GM19240 (cell line): ENCODE data around the gene HOXA5.

Experiments
- DNase-seq: peaks from one replicate; pipeline ENCODE4 v3.0.0; 2011; ENCODE audit warnings: low spot score; ENCODE audit not compliant: insufficient read length

HOXA5 gene

GRCh38 chr7:27134392-27134791 is 9.1 kb downstream of the HOXA5 start:
- no peak for DNase-seq

DNA sequence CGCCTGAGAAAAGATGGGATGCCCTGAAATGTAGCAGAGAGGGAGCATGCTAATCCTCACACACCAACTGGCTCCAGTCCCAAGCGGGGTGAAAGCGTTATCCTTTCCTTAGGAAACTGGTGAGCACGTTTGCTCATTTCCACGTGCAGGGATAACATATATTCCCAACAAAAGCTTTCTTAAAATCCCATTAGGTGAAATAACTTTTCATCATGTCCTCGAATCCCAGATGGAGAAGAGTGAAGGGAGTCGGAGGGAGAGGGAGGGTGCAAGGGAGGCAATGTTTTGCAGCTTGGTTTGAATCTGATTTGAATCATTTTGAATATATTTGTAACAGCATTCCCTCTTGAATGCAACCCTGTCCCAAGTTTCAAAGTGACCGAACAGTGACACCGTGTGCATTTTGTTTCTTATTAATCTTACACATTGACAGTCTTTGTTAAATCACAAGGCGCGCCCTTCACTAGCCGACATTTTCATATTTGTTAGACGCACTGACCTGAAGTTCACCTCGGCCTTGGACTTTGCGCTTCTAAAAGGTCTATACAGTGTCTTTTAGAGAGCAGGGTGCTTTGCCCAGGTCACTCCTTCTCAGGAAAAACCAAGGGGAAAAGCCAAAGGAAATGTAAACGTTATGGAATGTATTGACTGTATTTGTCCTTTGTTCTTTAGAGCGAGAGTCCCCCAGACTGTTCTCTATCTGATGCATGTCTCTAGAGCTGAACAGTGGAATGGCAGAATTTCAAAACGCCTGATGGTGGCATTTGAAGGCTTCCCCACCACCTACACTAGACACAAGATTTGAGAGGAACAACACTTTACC is 9.9 kb downstream of the HOXA5 start:
- DNase-seq, result no peak

GRCh38 chr7:27132978-27133377 is 10.5 kb downstream of the HOXA5 start:
- no peak for DNase-seq

GRCh38 chr7:27132214-27132613 is 11.3 kb downstream of the HOXA5 start:
- DNase-seq, result no peak

- DNase-seq, result no peak
These were observed 12.1 kb downstream of the HOXA5 start for GRCh38 chr7:27131390-27131819.

GRCh38 chr7:27130540-27131389 is 12.7 kb downstream of the HOXA5 start, which contains the start of gene HOXA4:
Gene HOXA4, minus strand, starts transcription at chr7:27130757. Its CDS starts 24 bp downstream, at chr7:27130733.
- DNase-seq, result no peak

DNA sequence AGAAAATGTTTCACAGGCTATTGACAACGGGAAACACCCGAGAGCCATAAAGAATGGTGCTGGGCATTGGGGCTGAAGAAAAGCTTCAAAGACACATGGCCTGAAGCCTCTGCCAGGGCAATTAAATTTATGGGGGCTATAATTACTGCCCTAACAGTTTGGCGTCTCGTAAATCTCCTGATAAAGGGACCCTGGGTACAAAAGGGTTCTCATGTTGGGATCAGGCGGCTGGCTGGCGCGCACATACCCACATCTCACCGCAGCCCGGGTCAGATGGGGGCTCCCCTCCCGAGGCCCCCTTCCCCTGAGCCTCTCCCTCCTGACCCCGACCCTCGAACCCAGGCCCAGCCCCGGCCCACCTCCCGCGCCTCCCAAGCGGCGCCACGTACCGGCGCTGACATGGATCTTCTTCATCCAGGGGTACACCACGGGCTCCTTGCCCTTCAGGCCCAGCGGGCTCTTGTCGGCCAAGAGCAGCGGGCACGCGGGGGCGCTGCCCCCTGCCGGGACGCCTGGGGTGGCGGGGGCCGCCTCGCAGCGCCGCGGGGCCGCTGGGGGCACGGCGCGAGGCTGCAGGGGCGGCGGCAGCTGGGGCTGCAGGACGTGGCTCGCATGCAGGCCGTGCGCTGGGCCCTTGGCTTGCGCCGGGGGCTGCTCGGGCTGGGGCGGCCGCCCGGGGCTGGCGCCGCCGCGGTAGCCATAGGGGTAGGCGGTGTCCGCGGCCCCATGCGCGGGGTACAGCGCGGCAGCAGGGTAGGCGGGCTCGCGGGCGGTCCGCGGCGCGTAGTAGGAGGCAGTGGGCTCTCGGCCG is 13.5 kb downstream of the HOXA5 start:
- no peak for DNase-seq

- DNase-seq, result no peak
These were observed 14.4 kb downstream of the HOXA5 start for GRCh38 chr7:27128776-27129728.

DNA sequence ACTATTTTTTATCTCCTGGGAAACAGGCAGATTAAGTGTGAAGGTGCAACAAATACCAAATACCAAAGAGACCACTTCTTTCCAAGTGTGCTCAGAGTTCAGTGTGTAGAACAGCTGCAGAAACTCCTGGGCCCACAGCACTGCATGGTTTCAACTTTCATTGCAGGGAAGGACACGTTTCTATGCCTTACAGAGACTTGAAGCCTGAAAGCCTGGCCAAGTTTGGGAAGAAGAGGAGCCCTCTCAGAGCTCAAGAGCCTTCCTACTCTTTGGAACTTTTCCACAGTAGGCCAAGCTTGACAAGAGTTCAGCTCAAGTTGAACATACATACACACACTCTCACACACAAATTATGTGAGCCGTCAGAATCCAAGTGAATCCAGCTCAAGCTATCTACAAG is 15.4 kb downstream of the HOXA5 start:
- no peak for DNase-seq

- DNase-seq, result no peak
These were observed 16.7 kb downstream of the HOXA5 start for GRCh38 chr7:27126596-27127327.

GRCh38 chr7:27125986-27126394 is 17.5 kb downstream of the HOXA5 start:
- DNase-seq, result no peak

- DNase-seq, result no peak
These were observed 18.4 kb downstream of the HOXA5 start for GRCh38 chr7:27124902-27125689.

- DNase-seq, result no peak
These were observed 19.2 kb downstream of the HOXA5 start for GRCh38 chr7:27124096-27124901.

DNA sequence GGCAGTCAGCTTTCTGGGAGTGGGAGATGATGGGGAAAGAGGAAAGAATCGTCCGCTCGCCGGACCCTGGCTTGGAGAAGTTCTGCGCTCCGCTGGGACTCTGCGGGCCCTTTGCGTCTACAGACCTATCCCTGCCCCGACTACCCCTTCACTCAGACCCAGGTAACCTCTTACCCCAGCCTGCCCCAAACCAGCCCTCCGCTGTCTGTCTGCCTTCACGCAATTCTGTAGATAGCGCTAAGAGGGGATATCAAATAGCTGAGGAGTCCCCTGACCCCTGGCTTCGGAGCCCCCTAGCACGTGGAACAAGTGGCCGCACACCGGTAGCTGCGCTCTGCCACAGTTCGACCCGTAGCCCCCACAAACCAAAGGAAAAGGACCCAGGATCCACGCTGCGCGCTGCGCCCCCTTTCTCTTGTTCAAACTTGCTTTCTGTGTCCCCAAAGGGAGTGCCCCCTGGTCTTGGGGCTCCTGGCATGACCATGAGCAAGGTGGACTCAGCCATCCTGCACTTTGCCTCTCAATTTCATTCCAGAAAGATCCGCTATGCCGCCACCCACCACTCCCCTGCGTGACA is 19.9 kb downstream of the HOXA5 start:
- no peak for DNase-seq

GRCh38 chr7:27123007-27123476 is 20.4 kb downstream of the HOXA5 start:
- DNase-seq, result no peak

- DNase-seq, result no peak
These were observed 21.2 kb downstream of the HOXA5 start for GRCh38 chr7:27122077-27122910.

DNA sequence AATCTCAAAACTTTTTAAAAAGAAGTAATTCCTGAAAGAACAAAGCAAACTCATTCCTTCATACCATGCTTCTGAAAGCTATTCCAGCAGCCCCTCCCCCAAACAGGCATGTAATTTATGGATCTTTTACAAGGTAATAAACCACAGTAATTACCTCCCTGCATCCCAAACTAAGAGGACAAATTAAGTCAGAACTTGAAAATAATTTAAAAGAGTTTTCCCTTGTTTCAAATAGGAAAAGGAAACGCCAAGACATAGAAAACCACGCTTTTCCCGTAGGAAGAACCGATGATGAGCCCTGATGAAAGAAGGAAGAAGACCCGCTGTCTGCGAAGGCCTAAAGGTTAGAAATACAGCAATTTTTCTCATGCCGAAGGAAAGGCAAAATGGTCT is 21.8 kb downstream of the HOXA5 start:
- DNase-seq, result no peak
